WERI-Rb-1 (cell line): Measurements from ENCODE around the gene AGRN.

ENCODE experiments used
- DNase-seq: peaks from one replicate; pipeline ENCODE4 v3.0.0-alpha.2; 2020
- H3K27ac ChIP-seq: fragments of 250-450 bp; sonication (Bioruptor Pico); 2 replicates; pipeline ENCODE4 v1.5.1; 2020; ENCODE audit warnings: mild to moderate bottlenecking, moderate library complexity
- H3K27me3 ChIP-seq: fragments of 250-450 bp; sonication (Bioruptor Pico); 2 replicates; pipeline ENCODE4 v1.5.1; 2021; ENCODE audit warnings: mild to moderate bottlenecking, low read depth, moderate library complexity; ENCODE audit not compliant: insufficient read depth, severe bottlenecking
- H3K36me3 ChIP-seq: fragments of 250-450 bp; sonication (Bioruptor Pico); 2 replicates; pipeline ENCODE4 v1.5.1; 2020; ENCODE audit warnings: mild to moderate bottlenecking, moderate library complexity
- H3K4me3 ChIP-seq: 2 replicates; pipeline ENCODE4 v1.5.1; 2011; ENCODE audit warnings: low read depth, mild to moderate bottlenecking, control low read depth, low read length
- H3K9me3 ChIP-seq: fragments of 250-450 bp; sonication (Bioruptor Pico); 2 replicates; pipeline ENCODE4 v1.5.1; 2021; ENCODE audit warnings: mild to moderate bottlenecking, moderate library complexity; ENCODE audit not compliant: severe bottlenecking
- TF ChIP-seq, protein P1 (sequence below): IDR thresholded peaks from 2 replicates; pipeline ENCODE4 v1.5.1; 2011; ENCODE audit warnings: low read depth, mild to moderate bottlenecking, control low read depth, inconsistent platforms, low read length

Gene AGRN

DNA sequence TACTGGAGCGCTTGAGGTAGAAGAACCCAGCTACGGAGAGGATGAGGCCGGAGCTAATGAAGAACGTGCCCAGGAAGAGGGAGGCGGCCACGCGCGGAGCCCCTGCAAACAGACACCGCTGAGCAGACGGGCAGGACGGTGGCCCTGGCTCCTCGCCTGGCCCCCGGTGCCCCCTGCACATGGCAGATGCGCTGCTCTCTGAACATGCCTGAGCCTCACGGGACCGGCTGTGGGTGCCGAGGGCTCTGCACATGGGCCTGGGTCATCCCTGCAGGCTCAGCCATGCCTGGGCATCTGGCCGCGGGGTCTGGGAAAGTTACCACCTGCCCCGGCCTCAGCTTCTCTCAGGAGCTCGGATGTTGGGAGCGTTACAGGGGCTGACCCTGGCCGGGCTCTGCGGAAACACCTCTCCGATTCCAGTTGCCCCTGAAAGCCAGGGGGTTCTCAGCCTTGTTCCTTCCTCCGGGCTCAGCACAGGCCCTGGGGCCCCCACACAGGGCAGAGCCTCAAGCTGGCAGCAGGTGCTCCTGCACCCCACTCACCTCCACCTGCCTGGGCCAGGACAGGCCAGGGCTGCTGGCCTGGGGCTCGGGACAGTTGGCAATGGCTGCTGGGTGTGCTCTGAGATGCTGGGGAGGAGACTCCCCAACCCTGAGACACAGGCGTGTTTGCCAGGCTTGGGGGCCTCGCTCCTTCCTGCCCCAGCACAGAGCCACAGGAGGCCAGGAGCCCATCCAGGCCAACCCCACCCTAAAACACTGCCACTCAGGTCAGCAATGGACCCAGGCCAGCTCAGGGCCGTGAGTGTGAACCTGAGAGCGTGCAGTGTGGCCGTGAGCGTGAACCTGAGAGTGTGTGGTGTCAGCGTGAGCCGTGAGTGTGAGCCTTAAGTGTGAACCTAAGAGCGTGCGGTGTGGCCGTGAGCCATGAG is 66.3 kb downstream of the AGRN start:
- no peaks in the 10 kb centered on the region for H3K9me3 ChIP-seq
- peaks cover 10% of the 10 kb centered on the region for H3K36me3 ChIP-seq
- no peak overlapping the region for H3K4me3 ChIP-seq
- H3K27ac ChIP-seq: no peak overlapping the region
- no peaks in the 10 kb centered on the region for H3K27me3 ChIP-seq
- DNase-seq: no peak
- TF ChIP-seq, protein P1, sequence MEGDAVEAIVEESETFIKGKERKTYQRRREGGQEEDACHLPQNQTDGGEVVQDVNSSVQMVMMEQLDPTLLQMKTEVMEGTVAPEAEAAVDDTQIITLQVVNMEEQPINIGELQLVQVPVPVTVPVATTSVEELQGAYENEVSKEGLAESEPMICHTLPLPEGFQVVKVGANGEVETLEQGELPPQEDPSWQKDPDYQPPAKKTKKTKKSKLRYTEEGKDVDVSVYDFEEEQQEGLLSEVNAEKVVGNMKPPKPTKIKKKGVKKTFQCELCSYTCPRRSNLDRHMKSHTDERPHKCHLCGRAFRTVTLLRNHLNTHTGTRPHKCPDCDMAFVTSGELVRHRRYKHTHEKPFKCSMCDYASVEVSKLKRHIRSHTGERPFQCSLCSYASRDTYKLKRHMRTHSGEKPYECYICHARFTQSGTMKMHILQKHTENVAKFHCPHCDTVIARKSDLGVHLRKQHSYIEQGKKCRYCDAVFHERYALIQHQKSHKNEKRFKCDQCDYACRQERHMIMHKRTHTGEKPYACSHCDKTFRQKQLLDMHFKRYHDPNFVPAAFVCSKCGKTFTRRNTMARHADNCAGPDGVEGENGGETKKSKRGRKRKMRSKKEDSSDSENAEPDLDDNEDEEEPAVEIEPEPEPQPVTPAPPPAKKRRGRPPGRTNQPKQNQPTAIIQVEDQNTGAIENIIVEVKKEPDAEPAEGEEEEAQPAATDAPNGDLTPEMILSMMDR: no peak

DNA sequence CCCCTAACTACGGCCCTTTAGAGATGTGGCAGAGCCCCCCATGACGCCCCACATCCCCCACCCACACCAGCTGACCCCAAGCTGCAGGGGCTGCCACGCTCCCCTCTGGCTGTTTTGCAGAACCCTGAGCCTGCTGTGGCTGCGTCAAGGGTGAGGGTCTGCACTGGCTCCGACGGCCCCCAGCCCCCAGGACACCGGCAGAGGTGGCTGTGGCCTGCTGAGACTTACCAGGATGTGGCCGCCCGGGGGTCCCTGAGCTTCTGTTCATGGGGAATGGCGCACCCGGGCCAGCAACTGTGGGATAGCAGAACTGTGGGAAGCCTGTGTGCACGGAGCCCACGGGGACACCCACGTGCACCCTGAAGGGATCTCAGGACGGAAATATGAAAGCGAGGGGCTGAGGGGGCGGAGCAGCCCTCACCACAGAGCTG is 67.0 kb downstream of the AGRN start:
- H3K9me3 ChIP-seq: no peaks in the 10 kb centered on the region
- H3K36me3 ChIP-seq: peaks cover 10% of the 10 kb centered on the region
- DNase-seq: no peak
- H3K27me3 ChIP-seq: no peaks in the 10 kb centered on the region
- TF ChIP-seq, protein P1: no peak
- H3K27ac ChIP-seq: no peak overlapping the region
- H3K4me3 ChIP-seq: no peak overlapping the region

DNA sequence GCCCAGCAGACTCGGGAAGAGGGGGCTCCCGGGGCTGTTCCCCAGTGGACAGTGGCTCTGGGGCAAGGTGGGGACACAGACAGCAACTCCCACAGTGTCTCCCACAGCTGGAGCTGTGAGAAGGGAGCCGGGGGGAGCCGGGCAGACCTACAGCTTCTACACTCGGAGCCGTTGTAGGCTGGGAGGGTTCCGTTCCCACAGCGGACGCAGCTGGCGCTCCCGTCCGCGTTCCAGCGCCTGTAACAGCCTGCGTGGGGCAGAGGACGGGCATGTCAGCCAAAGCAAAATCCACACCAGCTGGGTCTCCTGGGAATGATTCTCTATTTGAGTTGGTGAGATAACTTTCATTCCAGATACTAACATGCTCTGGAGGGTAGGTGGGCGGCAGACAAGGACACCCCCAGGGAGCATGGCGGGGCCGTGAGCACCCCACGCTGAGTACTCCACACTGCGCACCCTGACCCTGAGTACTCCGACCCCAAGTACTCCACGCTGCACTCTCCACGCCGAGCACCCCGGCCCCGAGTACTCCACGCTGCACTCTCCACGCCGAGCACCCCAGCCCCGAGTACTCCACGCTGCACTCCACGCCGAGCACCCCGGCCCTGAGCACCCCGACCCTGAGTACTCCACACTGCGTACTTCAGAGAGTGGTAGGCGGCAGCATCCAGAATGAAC is 67.6 kb downstream of the AGRN start:
- H3K9me3 ChIP-seq: no peaks in the 10 kb centered on the region
- TF ChIP-seq, protein P1: no peak
- H3K4me3 ChIP-seq: no peak overlapping the region

DNA sequence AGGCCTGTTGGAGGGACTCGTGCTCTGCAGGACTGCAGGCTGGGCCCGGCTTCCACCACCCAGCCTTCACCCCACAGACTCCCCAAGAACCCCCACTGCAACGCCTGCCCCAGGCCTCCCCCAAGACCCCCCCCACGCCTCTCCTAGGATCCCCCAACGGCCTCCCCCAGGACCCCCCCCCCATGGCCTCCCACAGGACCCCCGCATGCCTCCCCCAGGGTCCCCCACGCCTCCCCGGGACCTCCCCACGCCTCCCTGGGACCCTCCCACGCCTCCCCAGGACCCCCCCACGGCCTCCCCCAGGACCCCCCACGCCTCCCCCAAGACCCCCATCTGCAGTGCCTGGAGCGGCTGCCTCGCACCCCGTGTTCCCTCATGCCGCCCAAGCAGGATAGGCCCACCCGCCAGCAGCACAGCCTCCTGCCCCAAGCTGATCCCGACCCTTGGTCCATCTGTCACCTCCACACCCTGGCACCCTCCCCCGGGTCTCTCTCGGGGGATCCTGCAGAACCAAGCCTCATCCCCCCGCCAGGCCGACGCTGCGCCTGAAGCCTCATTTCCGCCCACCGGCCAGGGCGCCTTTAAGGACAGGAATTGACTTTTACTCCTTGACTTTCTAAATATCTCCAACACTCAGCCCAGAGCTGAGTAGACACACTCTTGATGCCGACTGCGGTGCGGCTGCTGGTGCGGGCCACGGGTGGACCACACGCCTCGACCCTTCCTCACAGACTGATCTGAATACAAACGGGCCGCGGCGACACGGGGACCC is 68.3 kb downstream of the AGRN start:
- Histone ChIP-seq H3K36me3 (peaks cover 7% of the 10 kb centered on the region; the same call in 1 of the 2 replicates), H3K27ac (no peak overlapping the region), H3K4me3 (no peak overlapping the region), H3K27me3 (no peaks in the 10 kb centered on the region), H3K9me3 (no peaks in the 10 kb centered on the region)
- DNase-seq: no peak
- TF ChIP-seq, protein P1: no peak

More for the DNA sequence above, 67.6 kb downstream of the AGRN start:
- no peak overlapping the region for H3K27ac ChIP-seq
- no peaks in the 10 kb centered on the region for H3K27me3 ChIP-seq
- peaks cover 7% of the 10 kb centered on the region for H3K36me3 ChIP-seq
- DNase-seq: no peak

DNA sequence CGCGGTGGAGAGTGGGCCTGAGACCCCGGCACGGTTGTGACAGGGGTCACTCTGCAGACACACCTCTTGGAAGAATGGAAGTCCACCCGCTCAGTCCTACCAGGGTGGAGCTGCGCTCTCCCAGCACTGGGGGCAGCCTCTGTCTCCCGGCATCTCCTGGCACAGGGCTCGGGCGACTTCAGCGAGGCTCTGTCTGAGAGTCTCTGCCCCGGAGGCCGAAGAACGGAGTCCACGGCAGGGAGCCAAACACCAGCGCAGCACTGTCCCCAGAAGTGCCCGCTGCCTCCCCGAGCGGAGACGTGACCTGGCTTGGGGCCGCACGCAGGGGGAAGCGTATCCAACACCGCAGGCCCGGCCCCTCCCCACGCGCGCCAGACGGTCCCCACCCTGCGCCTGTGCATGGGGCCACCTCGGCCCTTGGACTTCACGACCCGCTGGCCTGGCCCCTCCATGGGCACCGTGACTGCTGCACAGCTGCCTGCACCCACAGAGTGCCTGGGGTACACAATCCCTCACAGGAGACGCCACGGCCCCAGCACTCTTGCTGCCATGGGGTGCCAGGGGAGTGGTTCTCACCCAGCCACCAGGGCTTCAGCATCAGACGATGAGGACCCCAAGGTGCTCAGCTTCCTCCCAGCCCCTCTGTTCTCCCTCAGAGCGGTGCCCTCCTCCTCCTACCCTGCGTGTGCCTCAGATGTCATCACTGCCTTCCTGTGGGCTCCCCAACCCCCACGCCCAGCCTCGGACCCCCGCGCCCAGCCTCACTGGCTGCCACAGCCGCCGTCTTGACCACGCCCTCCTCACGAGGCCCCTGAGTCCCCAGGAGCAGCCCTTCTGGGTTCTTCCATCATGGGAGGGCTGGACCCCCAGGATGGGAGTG is 69.1 kb downstream of the AGRN start:
- no peak for DNase-seq
- H3K27ac ChIP-seq: no peak overlapping the region
- H3K4me3 ChIP-seq: no peak overlapping the region
- H3K36me3 ChIP-seq: peaks cover 4% of the 10 kb centered on the region; the same call in 1 of the 2 replicates
- no peaks in the 10 kb centered on the region for H3K27me3 ChIP-seq
- TF ChIP-seq, protein P1: no peak
- H3K9me3 ChIP-seq: no peaks in the 10 kb centered on the region
